HK-2 (cell line): ENCODE measurements around the gene SPINT1.

Experiments used
- DNase-seq: peaks from one replicate; pipeline ENCODE4 v3.0.0-alpha.2; 2018; ENCODE audit not compliant: unreplicated experiment

SPINT1 gene

GRCh38 chr15:40893019-40893670, 49.3 kb downstream of the SPINT1 start:
- DNase-seq = no peak

GRCh38 chr15:40893733-40894680, 50.2 kb downstream of the SPINT1 start, which contains the start of gene VPS18:
Gene VPS18, plus strand, starts transcription at chr15:40894450. Its CDS starts 319 bp downstream, at chr15:40894769.
- DNase-seq = peak; percentile 93

GRCh38 chr15:40894681-40895448, 51.0 kb downstream of the SPINT1 start:
- peak; percentile 66 for DNase-seq

- DNase-seq = no peak
These were observed 55.8 kb downstream of the SPINT1 start for GRCh38 chr15:40899536-40900207.

GRCh38 chr15:40900256-40901052, 56.6 kb downstream of the SPINT1 start:
- DNase-seq = no peak

GRCh38 chr15:40901053-40901443, 57.2 kb downstream of the SPINT1 start:
- no peak for DNase-seq

GRCh38 chr15:40902605-40903561, 59.0 kb downstream of the SPINT1 start:
- DNase-seq = no peak

GRCh38 chr15:40904552-40905201, 60.8 kb downstream of the SPINT1 start:
- DNase-seq = no peak

GRCh38 chr15:40906091-40906990, 62.5 kb downstream of the SPINT1 start:
- DNase-seq = peak; percentile 85

GRCh38 chr15:40906991-40907802, 63.3 kb downstream of the SPINT1 start:
- DNase-seq = peak; percentile 49
